ENCODE measurements around the gene DNLZ.
A peak's percentile ranks its signal among the peaks of the same experiment; 100 is the strongest.
"Not testable (repeated sequence)": the region's sequence is repeated elsewhere in the genome, so short reads cannot be mapped to it uniquely, and the experiment has no call there.

DNLZ gene

GRCh38 chr9:136409557-136410455 lies 46.3 kb upstream of the DNLZ start (continued):
- TF ChIP-seq ZNF146 (tag by site-specific recombination; IDR thresholded peaks at IDR 0.05): no peak
- TF ChIP-seq KLF16 (tag by site-specific recombination; IDR thresholded peaks at IDR 0.05): no peak
- 0 out of 2 replicates have a peak, but pooled peaks have one; percentile 9 for TF ChIP-seq KLF9 (tag by site-specific recombination; IDR thresholded peaks at IDR 0.05; ENCODE audit: low read depth)
- TF ChIP-seq ZNF501 (tag by site-specific recombination; IDR thresholded peaks at IDR 0.05): no peak
- TF ChIP-seq ZNF639 (tag by site-specific recombination; IDR thresholded peaks at IDR 0.05): no peak
- no peak for TF ChIP-seq ZNF37A (tag by site-specific recombination; IDR thresholded peaks at IDR 0.05)
- TF ChIP-seq BCL11B (tag by site-specific recombination; IDR thresholded peaks at IDR 0.05; ENCODE audit: low read depth): no peak

- Histone ChIP-seq H3K36me3 (ENCODE audit: control insufficient read depth in 2 of 2, insufficient read depth in 1 of 2, low read length in 2 of 2) (peaks cover 10 to 63% of the 10 kb centered on the region in 2 experiments; a peak in 2 of 3 replicates), H3K4me3 (ENCODE audit: low read depth, low read length) (no peak overlapping the region), H3K9me3 (ENCODE audit: control insufficient read depth, insufficient read depth, low read depth, low read length) (no peaks in the 10 kb centered on the region), H3K27ac (ENCODE audit: extremely low read depth, low read depth, low read length) (no peak overlapping the region), H3K4me1 (ENCODE audit: control insufficient read depth, insufficient read depth, low read length) (peaks cover 11% of the 10 kb centered on the region)
- TF ChIP-seq MEIS1 (CRISPR knock-in tag; IDR thresholded peaks at IDR 0.05; ENCODE audit: borderline replicate concordance) (no peak), EGR2 (tag by site-specific recombination; IDR thresholded peaks at IDR 0.05; ENCODE audit: low read depth) (peak; percentile 64)
- ChIA-PET CTCF (interaction anchor here (0.6 to 2.6 kb wide), 5 partner anchors 7 to 621 kb away, joined by 3 to 28 read pairs (median 4); no protein-coding TSS in a partner anchor), POLR2A (interaction anchor here (0.7 to 2.8 kb wide), 3 partner anchors 44 to 63 kb away, joined by 3 to 13 read pairs (median 5); no protein-coding TSS in a partner anchor)
Observed at GRCh38 chr9:136407911-136408310, 44.4 kb upstream of the DNLZ start.

GRCh38 chr9:136407061-136407460 lies 43.5 kb upstream of the DNLZ start:
- CTCF ChIA-PET: not testable (repeated sequence)

GRCh38 chr9:136405904-136406303 lies 42.4 kb upstream of the DNLZ start:
- TF ChIP-seq EGR2 (tag by site-specific recombination; IDR thresholded peaks at IDR 0.05; ENCODE audit: low read depth): peak; percentile 57; the same call in 1 of the 2 replicates
- H3K4me1 ChIP-seq (ENCODE audit: control insufficient read depth, insufficient read depth, low read length); H3K4me3 ChIP-seq (ENCODE audit: low read depth, low read length); H3K9me3 ChIP-seq (ENCODE audit: control insufficient read depth, insufficient read depth, low read depth, low read length); CTCF ChIA-PET; H3K27ac ChIP-seq (ENCODE audit: extremely low read depth, low read depth, low read length): not testable (repeated sequence)
- POLR2A ChIA-PET: interaction anchor here (0.6 to 1.0 kb wide), 3 partner anchors 19 to 266 kb away, joined by 3 to 7 read pairs (median 3); no protein-coding TSS in a partner anchor
- peaks cover 10 to 68% of the 10 kb centered on the region in 2 experiments; a peak in 2 of 3 replicates for H3K36me3 ChIP-seq (ENCODE audit: control insufficient read depth in 2 of 2, insufficient read depth in 1 of 2, low read length in 2 of 2)

More at GRCh38 chr9:136407061-136407460, 43.5 kb upstream of the DNLZ start:
- H3K36me3 ChIP-seq (ENCODE audit: control insufficient read depth in 2 of 2, insufficient read depth in 1 of 2, low read length in 2 of 2): peaks cover 10 to 62% of the 10 kb centered on the region in 2 experiments; a peak in 2 of 3 replicates
- POLR2A ChIA-PET: interaction anchor here (0.5 to 1.0 kb wide), 3 partner anchors 13 to 44 kb away, joined by 3 to 7 read pairs (median 5); no protein-coding TSS in a partner anchor
- H3K9me3 ChIP-seq (ENCODE audit: control insufficient read depth, insufficient read depth, low read depth, low read length); H3K4me1 ChIP-seq (ENCODE audit: control insufficient read depth, insufficient read depth, low read length); H3K27ac ChIP-seq (ENCODE audit: extremely low read depth, low read depth, low read length); H3K4me3 ChIP-seq (ENCODE audit: low read depth, low read length): not testable (repeated sequence)

GRCh38 chr9:136405481-136405880 lies 41.9 kb upstream of the DNLZ start:
- peaks cover 10 to 68% of the 10 kb centered on the region in 2 experiments; a peak in 2 of 3 replicates for H3K36me3 ChIP-seq (ENCODE audit: control insufficient read depth in 2 of 2, insufficient read depth in 1 of 2, low read length in 2 of 2)
- POLR2A ChIA-PET: interaction anchor here (0.6 kb wide), 1 partner anchor 266 kb away, joined by 3 read pairs; no protein-coding TSS in a partner anchor

GRCh38 chr9:136404801-136405136 lies 41.2 kb upstream of the DNLZ start:
- no peaks in the 10 kb centered on the region for H3K4me1 ChIP-seq (ENCODE audit: control insufficient read depth, insufficient read depth, low read length)
- POLR2A ChIA-PET: no interaction called here
- CTCF ChIA-PET: no interaction called here
- no peak overlapping the region for H3K27ac ChIP-seq (ENCODE audit: extremely low read depth, low read depth, low read length)
- H3K9me3 ChIP-seq (ENCODE audit: control insufficient read depth, insufficient read depth, low read depth, low read length): no peaks in the 10 kb centered on the region
- H3K36me3 ChIP-seq (ENCODE audit: control insufficient read depth in 2 of 2, insufficient read depth in 1 of 2, low read length in 2 of 2): peaks cover 10 to 68% of the 10 kb centered on the region in 2 experiments; a peak in 2 of 3 replicates
- TF ChIP-seq MZF1 (tag by site-specific recombination; IDR thresholded peaks at IDR 0.05; ENCODE audit: borderline replicate concordance): no peak
- TF ChIP-seq GLI4 (tag by site-specific recombination; IDR thresholded peaks at IDR 0.05): no peak
- no peak for TF ChIP-seq ZFP41 (tag by site-specific recombination; IDR thresholded peaks at IDR 0.05; ENCODE audit: borderline replicate concordance)
- TF ChIP-seq ZNF791 (tag by site-specific recombination; IDR thresholded peaks at IDR 0.05): no peak
- TF ChIP-seq ZNF24 (tag by site-specific recombination; IDR thresholded peaks at IDR 0.05): no peak
- no peak for TF ChIP-seq ZNF362 (tag by site-specific recombination; IDR thresholded peaks at IDR 0.05)
- TF ChIP-seq WT1 (tag by site-specific recombination; IDR thresholded peaks at IDR 0.05): no peak
- TF ChIP-seq GFI1B (tag by site-specific recombination; IDR thresholded peaks at IDR 0.05): no peak
- no peak overlapping the region for H3K4me3 ChIP-seq (ENCODE audit: low read depth, low read length)

More at GRCh38 chr9:136405481-136405880, 41.9 kb upstream of the DNLZ start:
- Histone ChIP-seq H3K9me3 (ENCODE audit: control insufficient read depth, insufficient read depth, low read depth, low read length) (no peaks in the 10 kb centered on the region), H3K4me3 (ENCODE audit: low read depth, low read length) (no peak overlapping the region), H3K27ac (ENCODE audit: extremely low read depth, low read depth, low read length) (no peak overlapping the region), H3K4me1 (ENCODE audit: control insufficient read depth, insufficient read depth, low read length) (no peaks in the 10 kb centered on the region)
- CTCF ChIA-PET: no interaction called here
- TF ChIP-seq ZNF785 (tag by site-specific recombination; IDR thresholded peaks at IDR 0.05): no peak
